ENCODE data around the gene WWP2.

Gene WWP2

GRCh38 chr16:69745959-69746358, 16.2 kb upstream of the WWP2 start:
- POLR2A ChIA-PET = interaction anchor here (1.0 to 2.4 kb wide), 3 partner anchors 8 to 18 kb away, joined by 3 to 12 read pairs (median 3); partner anchors contain the start of gene NOB1
- CTCF ChIA-PET = interaction anchor here (0.6 to 1.2 kb wide), 2 partner anchors 8 to 23 kb away, joined by 4 to 5 read pairs; partner anchors contain the start of gene NOB1
- H3K4me3 ChIP-seq (ENCODE audit: low read depth, low read length) = no peak overlapping the region
- peaks cover 56 to 98% of the 10 kb centered on the region in 2 experiments for H3K36me3 ChIP-seq (ENCODE audit: control insufficient read depth in 2 of 2, insufficient read depth in 1 of 2, low read length in 2 of 2)
- H3K4me1 ChIP-seq (ENCODE audit: control insufficient read depth, insufficient read depth, low read length) = no peaks in the 10 kb centered on the region
- TF ChIP-seq FEZF1 (tag by site-specific recombination; IDR thresholded peaks at IDR 0.05) (no peak), ZNF677 (tag by site-specific recombination; IDR thresholded peaks at IDR 0.05) (no peak), ZNF670 (tag by site-specific recombination; IDR thresholded peaks at IDR 0.05; ENCODE audit: low read depth) (no peak), ZBTB8A (tag by site-specific recombination; IDR thresholded peaks at IDR 0.05) (no peak), ZNF10 (tag by site-specific recombination; IDR thresholded peaks at IDR 0.05) (no peak), SALL2 (tag by site-specific recombination; IDR thresholded peaks at IDR 0.05; ENCODE audit: borderline replicate concordance) (no peak), ZNF555 (tag by site-specific recombination; conservative IDR thresholded peaks at IDR 0.05) (no peak), ZNF645 (tag by site-specific recombination; IDR thresholded peaks at IDR 0.05) (no peak), ZNF311 (tag by site-specific recombination; IDR thresholded peaks at IDR 0.05; ENCODE audit: borderline replicate concordance) (no peak), ZNF704 (tag by site-specific recombination; IDR thresholded peaks at IDR 0.05) (no peak), ZNF18 (tag by site-specific recombination; IDR thresholded peaks at IDR 0.05) (no peak), ZNF560 (tag by site-specific recombination; IDR thresholded peaks at IDR 0.05; ENCODE audit: borderline replicate concordance) (no peak), ZNF121 (tag by site-specific recombination; IDR thresholded peaks at IDR 0.05) (no peak), ZNF341 (tag by site-specific recombination; IDR thresholded peaks at IDR 0.05; ENCODE audit: low read depth) (no peak), TRIM28 (IDR thresholded peaks at IDR 0.05; ENCODE audit: borderline replicate concordance, low read length) (no peak), ZNF274 (IDR thresholded peaks at IDR 0.05; ENCODE audit: low read length) (no peak), ZNF274 (tag by site-specific recombination; IDR thresholded peaks at IDR 0.05; ENCODE audit: borderline replicate concordance) (no peak), SP3 (tag by site-specific recombination; IDR thresholded peaks at IDR 0.05) (no peak), ZNF692 (tag by site-specific recombination; IDR thresholded peaks at IDR 0.05) (no peak), ZNF585B (tag by site-specific recombination; IDR thresholded peaks at IDR 0.05) (no peak)
- H3K27ac ChIP-seq (ENCODE audit: extremely low read depth, low read depth, low read length) = no peak overlapping the region
- H3K9me3 ChIP-seq (ENCODE audit: control insufficient read depth, insufficient read depth, low read depth, low read length) = no peaks in the 10 kb centered on the region

GRCh38 chr16:69747115-69747514, 15.0 kb upstream of the WWP2 start:
- TF ChIP-seq ZNF341 (tag by site-specific recombination; IDR thresholded peaks at IDR 0.05; ENCODE audit: low read depth) (no peak), ZNF174 (tag by site-specific recombination; IDR thresholded peaks at IDR 0.05) (no peak), TRIM28 (IDR thresholded peaks at IDR 0.05; ENCODE audit: borderline replicate concordance, low read length) (no peak), ZNF175 (tag by site-specific recombination; IDR thresholded peaks at IDR 0.05) (no peak), ZNF792 (tag by site-specific recombination; IDR thresholded peaks at IDR 0.05) (no peak), ZNF621 (tag by site-specific recombination; IDR thresholded peaks at IDR 0.05) (no peak), ZBTB44 (tag by site-specific recombination; IDR thresholded peaks at IDR 0.05) (no peak)
- CTCF ChIA-PET = no interaction called here
- no peak overlapping the region for H3K27ac ChIP-seq (ENCODE audit: extremely low read depth, low read depth, low read length)
- H3K9me3 ChIP-seq (ENCODE audit: control insufficient read depth, insufficient read depth, low read depth, low read length) = no peaks in the 10 kb centered on the region
- POLR2A ChIA-PET = interaction anchor here (1.5 to 2.4 kb wide), 2 partner anchors 7 to 19 kb away, joined by 3 to 12 read pairs; partner anchors contain the start of gene NOB1
- no peaks in the 10 kb centered on the region for H3K4me1 ChIP-seq (ENCODE audit: control insufficient read depth, insufficient read depth, low read length)
- no peak overlapping the region for H3K4me3 ChIP-seq (ENCODE audit: low read depth, low read length)
- peaks cover 62 to 97% of the 10 kb centered on the region in 2 experiments for H3K36me3 ChIP-seq (ENCODE audit: control insufficient read depth in 2 of 2, insufficient read depth in 1 of 2, low read length in 2 of 2)

Data from HEK293 (cell line).